Endothelial cell of umbilical vein (primary cell): ENCODE measurements around the gene DHX16. TPM values are rescaled to one million over a fixed set of nuclear protein-coding genes. Genes with fewer than 3 reads are reported as not detected.

Experiments used
- BruUV-seq: library from RNA; stranded (reverse); fragments of 400-500 nt; replicated peaks from 2 replicates; lab custom pipeline; 2021; lab: Mats Ljungman, UMichigan
- CTCF ChIA-PET: fragments of 300-600, 350-600 bp; sonication (Branson Sonifier 250); formaldehyde crosslinking; loops from one replicate; lab custom pipeline; 2021; ENCODE audit warnings: antibody characterized with exemption, inconsistent platforms; lab: Charles Lee
- POLR2A ChIA-PET: fragments of 300-600, 350-600 bp; sonication (Branson Sonifier 250); formaldehyde crosslinking; loops from one replicate; lab custom pipeline; 2021; ENCODE audit warnings: antibody characterized with exemption, inconsistent platforms; lab: Charles Lee
- DNase-seq: peaks from one replicate; pipeline ENCODE4 v3.0.0-alpha.2; 2011; ENCODE audit warnings: low read depth, low spot score
- FAIRE-seq: peaks from 2 replicates; lab custom pipeline; 2011; peaks lifted over from hg19 to GRCh38; lab: Jason Lieb, UNC
- H2AFZ ChIP-seq: 2 replicates; pipeline ENCODE4 v1.6.0; 2012; ENCODE audit warnings: low read depth, low read length, control low read depth, inconsistent platforms
- H3K27ac ChIP-seq: 2 replicates; pipeline ENCODE4 v1.5.1; 2011; ENCODE audit warnings: low read depth, mild to moderate bottlenecking, control low read depth, low read length, moderate library complexity; ENCODE audit not compliant: insufficient read depth
- H3K27me3 ChIP-seq, 2 experiments: 2 replicates each; pipeline versions ENCODE4 v1.6.0 to v1.6.1; 2011; ENCODE audit warnings: low read length in 2 of 2, mixed read lengths in 1 of 2; ENCODE audit not compliant: control insufficient read depth in 2 of 2, insufficient read depth in 2 of 2
- H3K36me3 ChIP-seq, 2 experiments: 2 replicates in 1 of 2; 3 replicates in 1 of 2; pipeline ENCODE4 v1.5.1; 2011; ENCODE audit warnings: low read length in 2 of 2, mild to moderate bottlenecking in 1 of 2, moderate library complexity in 1 of 2; ENCODE audit not compliant: control insufficient read depth in 2 of 2, insufficient read depth in 2 of 2; ENCODE audit errors: extremely low read depth in 1 of 2
- H3K4me1 ChIP-seq: 3 replicates; pipeline ENCODE4 v1.5.1; 2011; ENCODE audit warnings: mild to moderate bottlenecking, low read length; ENCODE audit not compliant: control insufficient read depth, insufficient read depth; ENCODE audit errors: extremely low read depth
- H3K4me2 ChIP-seq: 2 replicates; pipeline ENCODE4 v1.6.1; 2011; ENCODE audit warnings: low read length, control low read depth, mixed read lengths; ENCODE audit not compliant: insufficient read depth
- H3K4me3 ChIP-seq, 3 experiments: fragments of 200-600 bp in 1 of 3; sonication (generic), shearing (Covaris generic) in 1 of 3; replicated peaks in 1 of 3; 2 replicates each; pipeline ENCODE4 v1.5.1; 2011 to 2016; ENCODE audit warnings: control low read depth in 3 of 3, low read length in 3 of 3, mild to moderate bottlenecking in 2 of 3, inconsistent platforms in 1 of 3, low read depth in 1 of 3, moderate library complexity in 1 of 3; ENCODE audit not compliant: insufficient read depth in 1 of 3
- H3K79me2 ChIP-seq: 2 replicates; pipeline ENCODE4 v1.6.0; 2012; ENCODE audit warnings: low read length, inconsistent platforms; ENCODE audit not compliant: control insufficient read depth, insufficient read depth
- H3K9ac ChIP-seq: replicated peaks from 2 replicates; pipeline ENCODE3; 2011; ENCODE audit warnings: low read length, control low read depth; ENCODE audit not compliant: insufficient read depth; ENCODE audit errors: extremely low read depth
- H3K9me1 ChIP-seq: replicated peaks from 3 replicates; pipeline ENCODE4 v1.6.0; 2011; ENCODE audit warnings: mild to moderate bottlenecking, low read length; ENCODE audit not compliant: control insufficient read depth, insufficient read depth; ENCODE audit errors: extremely low read depth
- H3K9me3 ChIP-seq: replicated peaks from 2 replicates; pipeline ENCODE4 v1.5.1; 2012; ENCODE audit warnings: low read length, inconsistent platforms; ENCODE audit not compliant: control insufficient read depth, insufficient read depth
- H4K20me1 ChIP-seq: replicated peaks from 2 replicates; pipeline ENCODE3; 2011; ENCODE audit warnings: mild to moderate bottlenecking, low read length; ENCODE audit not compliant: control insufficient read depth, insufficient read depth; ENCODE audit errors: extremely low read depth
- JUN ChIP-seq: IDR thresholded peaks from 2 replicates; pipeline ENCODE4 v1.6.1; 2011; ENCODE audit warnings: borderline replicate concordance, low read depth; ENCODE audit not compliant: insufficient read length, insufficient read depth
- MYC ChIP-seq: IDR thresholded peaks from one replicate; pipeline ENCODE4 v1.6.1; 2011; ENCODE audit warnings: mild to moderate bottlenecking, low read depth, low read length
- POLR2A ChIP-seq: IDR thresholded peaks from 2 replicates; pipeline ENCODE4 v1.6.1; 2012; ENCODE audit warnings: low read depth, mild to moderate bottlenecking, control low read depth, low read length
- POLR2AphosphoS5 ChIP-seq: IDR thresholded peaks from 2 replicates; pipeline ENCODE4 v1.6.1; 2012; ENCODE audit warnings: low read depth, mild to moderate bottlenecking, control low read depth, low read length, moderate library complexity; ENCODE audit not compliant: insufficient read depth
- dilution Hi-C: fragments of 300-500 bp; cut with MboI; formaldehyde crosslinking; loops from one replicate; pipeline ENCODE4 v1.15.0; 2019; ENCODE audit warnings: low sequenced_read_pairs; ENCODE audit not compliant: extremely low pct_ligation_motif_present
- intact Hi-C: fragments of 100-400 bp; cut with micrococcal nuclease; formaldehyde crosslinking; loops from one replicate; pipeline ENCODE4 v1.10.0; 2022
- polyA plus RNA-seq, 4 experiments: library from polyadenylated mRNA; depleted of rRNA in 3 of 4; stranded (reverse) in 3 of 4; unstranded in 1 of 4; fragments of >200 nt; gene quantifications; 2 replicates each; pipeline versions ENCODE4 v1.2.1 to v1.2.3, GENCODE V29; 2011 to 2012; ENCODE audit warnings: missing spikeins in 1 of 4
- total RNA-seq: library from RNA; stranded (reverse); gene quantifications from 2 replicates; pipeline ENCODE4 v1.2.3, GENCODE V29; 2021

DHX16 gene
- total and polyA plus RNA-seq, 2 donors (not counting 3 experiments of a cell fraction or from before 2014, with no cell fraction given): 38.2 to 66.5 TPM

GRCh38 chr6:30613251-30614043 is 59.4 kb downstream of the DHX16 start:
- H4K20me1 ChIP-seq: no peaks in the 10 kb centered on the region
- H2AFZ ChIP-seq: no peak overlapping the region
- peak overlapping the region in 1 of 3 experiments; percentile 84 for H3K4me3 ChIP-seq
- peaks cover 18% of the 10 kb centered on the region for H3K4me1 ChIP-seq
- peaks cover 10 to 11% of the 10 kb centered on the region in 2 experiments for H3K36me3 ChIP-seq
- peaks cover 32% of the 10 kb centered on the region for H3K79me2 ChIP-seq
- no peak for FAIRE-seq
- intact Hi-C loops (loop anchor here (5.0 kb wide), 1 partner anchor 131 kb away; no protein-coding TSS in a partner anchor), dilution Hi-C loops (no loop called here)
- peak; percentile 24 for DNase-seq
- no peak overlapping the region for H3K9ac ChIP-seq
- no peak overlapping the region for H3K27ac ChIP-seq
- BruUV-seq: no TSS peak
- H3K27me3 ChIP-seq: no peaks in the 10 kb centered on the region
- H3K4me2 ChIP-seq: peak overlapping the region; percentile 99
- no peaks in the 10 kb centered on the region for H3K9me1 ChIP-seq
- TF ChIP-seq JUN (no peak), POLR2AphosphoS5 (peak; percentile 5)
- H3K9me3 ChIP-seq: no peaks in the 10 kb centered on the region
- ChIA-PET CTCF (interaction anchor here (1.0 to 4.5 kb wide), 14 partner anchors 10 to 160 kb away, joined by 3 to 47 read pairs (median 8); partner anchors contain the start of gene DHX16), POLR2A (interaction anchor here (1.0 to 4.1 kb wide), 5 partner anchors 15 to 131 kb away, joined by 4 to 63 read pairs (median 5); partner anchors contain the start of gene DHX16)

- H3K4me2 ChIP-seq: no peak overlapping the region
- H4K20me1 ChIP-seq: no peaks in the 10 kb centered on the region
- H3K27ac ChIP-seq: peak overlapping the region; percentile 3
- BruUV-seq: no TSS peak
- dilution Hi-C loops (no loop called here), intact Hi-C loops (loop anchor here (5.0 kb wide), 1 partner anchor 130 kb away; no protein-coding TSS in a partner anchor)
- DNase-seq: no peak
- H3K9me1 ChIP-seq: no peaks in the 10 kb centered on the region
- ChIA-PET CTCF (interaction anchor here (0.7 to 4.5 kb wide), 14 partner anchors 9 to 159 kb away, joined by 3 to 47 read pairs (median 6); partner anchors contain the start of gene DHX16), POLR2A (interaction anchor here (1.0 to 4.1 kb wide), 4 partner anchors 14 to 131 kb away, joined by 4 to 63 read pairs (median 5); no protein-coding TSS in a partner anchor)
- FAIRE-seq: no peak
- no peak overlapping the region for H3K4me3 ChIP-seq
- no peaks in the 10 kb centered on the region for H3K27me3 ChIP-seq
- H3K4me1 ChIP-seq: peaks cover 16% of the 10 kb centered on the region
- peaks cover 28% of the 10 kb centered on the region for H3K79me2 ChIP-seq
- H3K36me3 ChIP-seq: peaks cover 10 to 12% of the 10 kb centered on the region in 2 experiments
- H3K9me3 ChIP-seq: no peaks in the 10 kb centered on the region
- no peak overlapping the region for H2AFZ ChIP-seq
- no peak overlapping the region for H3K9ac ChIP-seq
- peak; percentile 77 for TF ChIP-seq POLR2A
- TF ChIP-seq POLR2AphosphoS5: peak; percentile 51
- no peak for TF ChIP-seq MYC
Observed at GRCh38 chr6:30612687-30613248, 60.0 kb downstream of the DHX16 start.
